ENCODE measurements around the gene ERGIC1. TPM values are rescaled to one million over a fixed set of nuclear protein-coding genes. Genes with fewer than 3 reads are reported as not detected.

ERGIC1 gene
- total RNA-seq, 1 experiment from 2014 or later, result 28.7 TPM

GRCh38 chr5:172871982-172872381, 37.9 kb downstream of the ERGIC1 start:
- in situ Hi-C loops (cut with HindIII; ENCODE audit: low sequenced_read_pairs), result no loop called here
- no peak for DNase-seq (ENCODE audit: low spot score)

- in situ Hi-C loops (cut with HindIII; ENCODE audit: low sequenced_read_pairs), result no loop called here
Observed at GRCh38 chr5:172872997-172873491, 39.0 kb downstream of the ERGIC1 start.

GRCh38 chr5:172873513-172873912, 39.5 kb downstream of the ERGIC1 start:
- in situ Hi-C loops (cut with HindIII; ENCODE audit: low sequenced_read_pairs), result no loop called here
- no peak for DNase-seq (ENCODE audit: low spot score)

More at GRCh38 chr5:172872997-172873491, 39.0 kb downstream of the ERGIC1 start:
- DNase-seq (ENCODE audit: low spot score), result peak; percentile 83

GRCh38 chr5:172874647-172875504, 40.8 kb downstream of the ERGIC1 start:
- in situ Hi-C loops (cut with HindIII; ENCODE audit: low sequenced_read_pairs), result no loop called here
- DNase-seq (ENCODE audit: low spot score), result no peak

- DNase-seq (ENCODE audit: low spot score), result peak; percentile 92
- in situ Hi-C loops (cut with HindIII; ENCODE audit: low sequenced_read_pairs), result no loop called here
Observed at GRCh38 chr5:172875505-172876279, 41.6 kb downstream of the ERGIC1 start.

GRCh38 chr5:172876578-172876977, 42.5 kb downstream of the ERGIC1 start:
- DNase-seq (ENCODE audit: low spot score), result peak; percentile 51

GRCh38 chr5:172877466-172878260, 43.6 kb downstream of the ERGIC1 start:
- in situ Hi-C loops (cut with HindIII; ENCODE audit: low sequenced_read_pairs), result no loop called here
- DNase-seq (ENCODE audit: low spot score), result no peak

More at GRCh38 chr5:172876578-172876977, 42.5 kb downstream of the ERGIC1 start:
- in situ Hi-C loops (cut with HindIII; ENCODE audit: low sequenced_read_pairs), result no loop called here

GRCh38 chr5:172878585-172878932, 44.5 kb downstream of the ERGIC1 start:
- in situ Hi-C loops (cut with HindIII; ENCODE audit: low sequenced_read_pairs), result no loop called here
- DNase-seq (ENCODE audit: low spot score), result no peak

GRCh38 chr5:172878933-172879752, 45.1 kb downstream of the ERGIC1 start:
- in situ Hi-C loops (cut with HindIII; ENCODE audit: low sequenced_read_pairs), result no loop called here

GRCh38 chr5:172881691-172882370, 47.8 kb downstream of the ERGIC1 start:
- in situ Hi-C loops (cut with HindIII; ENCODE audit: low sequenced_read_pairs), result no loop called here
- DNase-seq (ENCODE audit: low spot score), result no peak

More at GRCh38 chr5:172878933-172879752, 45.1 kb downstream of the ERGIC1 start:
- DNase-seq (ENCODE audit: low spot score), result no peak

GRCh38 chr5:172883066-172883465, 49.0 kb downstream of the ERGIC1 start:
- in situ Hi-C loops (cut with HindIII; ENCODE audit: low sequenced_read_pairs), result no loop called here

GRCh38 chr5:172885597-172886340, 51.7 kb downstream of the ERGIC1 start:
- no peak for DNase-seq (ENCODE audit: low spot score)
- in situ Hi-C loops (cut with HindIII; ENCODE audit: low sequenced_read_pairs), result no loop called here

More at GRCh38 chr5:172883066-172883465, 49.0 kb downstream of the ERGIC1 start:
- no peak for DNase-seq (ENCODE audit: low spot score)

GRCh38 chr5:172886476-172886875, 52.4 kb downstream of the ERGIC1 start:
- in situ Hi-C loops (cut with HindIII; ENCODE audit: low sequenced_read_pairs), result no loop called here
- no peak for DNase-seq (ENCODE audit: low spot score)

- in situ Hi-C loops (cut with HindIII; ENCODE audit: low sequenced_read_pairs), result no loop called here
- DNase-seq (ENCODE audit: low spot score), result peak; percentile 72
Observed at GRCh38 chr5:172886974-172887501, 53.0 kb downstream of the ERGIC1 start.

- DNase-seq (ENCODE audit: low spot score), result no peak
- in situ Hi-C loops (cut with HindIII; ENCODE audit: low sequenced_read_pairs), result no loop called here
Observed at GRCh38 chr5:172887692-172888091, 53.6 kb downstream of the ERGIC1 start.

- in situ Hi-C loops (cut with HindIII; ENCODE audit: low sequenced_read_pairs), result no loop called here
- no peak for DNase-seq (ENCODE audit: low spot score)
Observed at GRCh38 chr5:172890659-172891058, 56.6 kb downstream of the ERGIC1 start.

Measured in G401 (cell line).